SK-N-SH treated with all-trans-retinoic acid at 6 μM for 48 hours (cell line): ENCODE measurements around the gene WWTR1.

ENCODE experiments used
- ATAC-seq: fragments of 200-7000 bp; cut with Tn5 transposase; 3 replicates; pipeline ENCODE4 v1.9.1; 2020; ENCODE audit warnings: mild to moderate bottlenecking, moderate library complexity
- ARNTL ChIP-seq: fragments of 450-650 bp; formaldehyde crosslinking; IDR thresholded peaks from 2 replicates; pipeline ENCODE4 v1.5.0; 2020; ENCODE audit warnings: low read depth, mild to moderate bottlenecking, moderate library complexity, borderline replicate concordance
- BACH2 ChIP-seq: fragments of 250-450 bp; sonication (Bioruptor Pico); IDR thresholded peaks from 2 replicates; pipeline ENCODE4 v1.9.0; 2021; ENCODE audit warnings: mild to moderate bottlenecking, borderline replicate concordance
- CSDC2 ChIP-seq: fragments of 250-450 bp; sonication (Bioruptor Pico); IDR thresholded peaks from 2 replicates; pipeline ENCODE4 v1.5.0; 2020; ENCODE audit warnings: mild to moderate bottlenecking, moderate library complexity
- ESRRG ChIP-seq: fragments of 250-450 bp; sonication (Bioruptor Pico); IDR thresholded peaks from 2 replicates; pipeline ENCODE4 v1.6.1; 2021; ENCODE audit warnings: mild to moderate bottlenecking
- ISL1 ChIP-seq: fragments of 250-450 bp; sonication (Bioruptor Pico); IDR thresholded peaks from 2 replicates; pipeline ENCODE4 v2.1.2; 2022; ENCODE audit warnings: mild to moderate bottlenecking, moderate library complexity
- OSR1 ChIP-seq: fragments of 250-450 bp; sonication (Bioruptor Pico); IDR thresholded peaks from 2 replicates; pipeline ENCODE4 v1.8.0; 2022; ENCODE audit warnings: moderate library complexity, mild to moderate bottlenecking, inconsistent platforms
- PPARA ChIP-seq: fragments of 250-450 bp; sonication (Bioruptor Pico); IDR thresholded peaks from 2 replicates; pipeline ENCODE4 v1.5.0; 2020; ENCODE audit warnings: mild to moderate bottlenecking, borderline replicate concordance
- RARB ChIP-seq: fragments of 250-450 bp; sonication (Bioruptor Pico); IDR thresholded peaks from 2 replicates; pipeline ENCODE4 v1.8.0; 2021; ENCODE audit warnings: mild to moderate bottlenecking, moderate library complexity
- SNAI2 ChIP-seq: fragments of 250-450 bp; sonication (Bioruptor Pico); IDR thresholded peaks from 2 replicates; pipeline ENCODE4 v1.5.0; 2020; ENCODE audit warnings: mild to moderate bottlenecking, moderate library complexity
- TCF4 ChIP-seq: fragments of 250-450 bp; sonication (Bioruptor Pico); IDR thresholded peaks from 2 replicates; pipeline ENCODE4 v1.8.0; 2021; ENCODE audit warnings: mild to moderate bottlenecking, moderate library complexity, borderline replicate concordance
- TOX ChIP-seq: fragments of 250-450 bp; sonication (Bioruptor Pico); IDR thresholded peaks from 2 replicates; pipeline ENCODE4 v1.8.0; 2021; ENCODE audit warnings: mild to moderate bottlenecking, moderate library complexity, borderline replicate concordance
- ZC3H10 ChIP-seq: fragments of 250-450 bp; sonication (Bioruptor Pico); IDR thresholded peaks from 2 replicates; pipeline ENCODE4 v1.5.1; 2021; ENCODE audit warnings: mild to moderate bottlenecking, moderate library complexity
- ZFP3 ChIP-seq: fragments of 250-450 bp; sonication (Bioruptor Pico); IDR thresholded peaks from 2 replicates; pipeline ENCODE4 v1.5.0; 2020; ENCODE audit warnings: mild to moderate bottlenecking, moderate library complexity
- ZFP30 ChIP-seq: fragments of 450-650 bp; formaldehyde crosslinking; IDR thresholded peaks from 2 replicates; pipeline ENCODE4 v1.5.0; 2022; ENCODE audit warnings: mild to moderate bottlenecking, moderate library complexity
- ZNF565 ChIP-seq: fragments of 450-650 bp; formaldehyde crosslinking; conservative IDR thresholded peaks from 2 replicates; pipeline ENCODE4 v1.5.0; 2020; ENCODE audit warnings: low read depth, mild to moderate bottlenecking, moderate library complexity
- ZNF70 ChIP-seq: fragments of 450-650 bp; formaldehyde crosslinking; IDR thresholded peaks from 2 replicates; pipeline ENCODE4 v1.5.0; 2020; ENCODE audit warnings: mild to moderate bottlenecking, moderate library complexity
- ZNF8 ChIP-seq: fragments of 450-650 bp; formaldehyde crosslinking; IDR thresholded peaks from 2 replicates; pipeline ENCODE4 v1.5.0; 2020; ENCODE audit warnings: mild to moderate bottlenecking, moderate library complexity
- TF ChIP-seq, protein P1 (sequence below): fragments of 250-450 bp; sonication (Bioruptor Pico); IDR thresholded peaks from 2 replicates; pipeline ENCODE4 v1.5.1; 2021; ENCODE audit warnings: mild to moderate bottlenecking, moderate library complexity
- TF ChIP-seq, protein P2 (sequence below): fragments of 250-450 bp; sonication (Bioruptor Pico); IDR thresholded peaks from 2 replicates; pipeline ENCODE4 v1.8.0; 2020; ENCODE audit warnings: mild to moderate bottlenecking, moderate library complexity, borderline replicate concordance
- TF ChIP-seq, protein P3 (sequence below): fragments of 250-450 bp; sonication (Bioruptor Pico); IDR thresholded peaks from 2 replicates; pipeline ENCODE4 v1.5.1; 2020; ENCODE audit warnings: low read depth, mild to moderate bottlenecking, moderate library complexity
- TF ChIP-seq, protein P4 (sequence below): fragments of 250-450 bp; sonication (Bioruptor Pico); IDR thresholded peaks from 2 replicates; pipeline ENCODE4 v1.5.0; 2020; ENCODE audit warnings: mild to moderate bottlenecking, moderate library complexity

Gene WWTR1

DNA sequence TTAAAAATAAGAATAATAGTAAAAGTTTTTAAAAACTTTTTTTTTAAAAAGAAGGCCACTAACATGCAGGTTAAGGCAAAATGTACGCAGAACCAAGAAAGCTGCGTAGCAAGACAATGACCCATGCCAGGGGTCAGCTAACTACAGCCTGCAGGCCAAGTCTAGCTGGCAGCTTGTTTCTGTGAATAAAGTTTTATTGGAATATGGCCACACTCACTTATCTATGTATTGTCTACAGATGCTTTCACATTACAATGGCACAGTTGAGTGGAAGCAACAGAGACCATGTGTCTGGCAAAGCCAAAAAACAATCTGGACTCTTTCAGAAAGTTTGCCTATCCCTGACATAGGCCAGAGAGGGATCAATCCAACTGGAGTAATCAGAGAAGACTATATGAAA lies 46.7 kb downstream of the WWTR1 start (continued):
- TF ChIP-seq, protein P1, sequence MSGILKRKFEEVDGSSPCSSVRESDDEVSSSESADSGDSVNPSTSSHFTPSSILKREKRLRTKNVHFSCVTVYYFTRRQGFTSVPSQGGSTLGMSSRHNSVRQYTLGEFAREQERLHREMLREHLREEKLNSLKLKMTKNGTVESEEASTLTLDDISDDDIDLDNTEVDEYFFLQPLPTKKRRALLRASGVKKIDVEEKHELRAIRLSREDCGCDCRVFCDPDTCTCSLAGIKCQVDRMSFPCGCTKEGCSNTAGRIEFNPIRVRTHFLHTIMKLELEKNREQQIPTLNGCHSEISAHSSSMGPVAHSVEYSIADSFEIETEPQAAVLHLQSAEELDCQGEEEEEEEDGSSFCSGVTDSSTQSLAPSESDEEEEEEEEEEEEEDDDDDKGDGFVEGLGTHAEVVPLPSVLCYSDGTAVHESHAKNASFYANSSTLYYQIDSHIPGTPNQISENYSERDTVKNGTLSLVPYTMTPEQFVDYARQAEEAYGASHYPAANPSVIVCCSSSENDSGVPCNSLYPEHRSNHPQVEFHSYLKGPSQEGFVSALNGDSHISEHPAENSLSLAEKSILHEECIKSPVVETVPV: no peak
- no peak for TF ChIP-seq ZNF565 (CRISPR knock-in tag)
- no peak for TF ChIP-seq TCF4
- no peak for TF ChIP-seq ESRRG (CRISPR knock-in tag)
- no peak for TF ChIP-seq ZFP3 (CRISPR knock-in tag)

DNA sequence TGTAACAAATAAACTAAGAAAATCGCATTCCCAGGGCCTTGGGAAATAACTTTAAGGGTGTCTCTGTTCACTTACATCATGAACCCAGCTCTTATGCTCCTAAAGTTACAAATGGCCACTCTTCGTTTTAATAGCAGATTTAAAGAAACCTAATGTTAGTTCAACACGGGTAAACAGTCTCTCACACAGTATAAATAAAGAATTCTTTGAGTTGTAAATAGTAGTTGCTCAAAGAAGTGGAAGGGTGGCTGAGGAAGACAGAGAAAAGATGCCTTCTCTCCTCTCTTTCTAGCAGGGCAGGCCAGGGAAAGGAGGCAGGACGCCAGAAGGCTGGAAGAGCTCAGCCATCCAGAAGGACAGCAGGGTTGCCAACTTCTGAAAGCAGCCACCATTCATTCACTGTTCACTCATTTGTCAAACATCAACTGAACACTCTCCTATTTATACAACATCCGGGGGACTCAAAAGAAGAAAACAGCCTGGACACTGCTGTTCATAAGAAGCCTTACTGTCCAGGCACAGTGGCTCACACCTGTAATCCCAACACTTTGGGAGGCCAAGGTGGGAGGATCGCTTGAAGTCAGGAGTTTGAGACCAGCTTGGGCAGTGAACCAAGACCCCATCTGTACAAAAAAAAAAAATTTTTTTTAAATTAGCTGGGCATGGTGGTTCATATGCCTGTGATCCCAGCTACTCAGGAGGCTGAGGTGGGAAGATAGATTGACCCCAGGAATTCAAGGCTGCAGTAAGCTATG lies 47.3 kb downstream of the WWTR1 start:
- peak; percentile 57; the same call in 2 of the 3 replicates for ATAC-seq
- TF ChIP-seq ZFP3 (CRISPR knock-in tag) (peak; percentile 53; the same call in 1 of the 2 replicates), ESRRG (CRISPR knock-in tag) (no peak)

DNA sequence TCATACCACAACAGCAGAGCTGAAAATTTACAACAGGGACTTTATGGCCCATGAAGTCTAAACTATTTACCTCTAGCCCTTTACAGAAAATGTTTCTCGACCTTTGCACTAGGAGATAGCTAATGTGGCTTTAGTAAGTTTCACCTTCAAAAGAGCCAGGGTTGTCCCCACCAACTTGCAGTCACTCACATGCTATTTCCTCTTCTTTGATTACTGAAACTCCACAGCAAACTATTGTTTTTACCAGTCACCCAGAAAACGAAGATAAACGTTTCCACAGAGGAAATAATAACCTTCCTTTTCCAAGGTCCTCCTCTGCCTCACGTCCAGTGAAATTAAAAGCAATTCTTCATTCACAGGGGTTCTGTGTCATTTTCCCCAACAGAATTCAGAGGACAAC lies 48.2 kb downstream of the WWTR1 start:
- TF ChIP-seq RARB (CRISPR knock-in tag) (no peak), ZNF8 (CRISPR knock-in tag) (no peak), PPARA (CRISPR knock-in tag) (no peak), ZNF565 (CRISPR knock-in tag) (no peak), ISL1 (no peak), ZC3H10 (CRISPR knock-in tag) (no peak), SNAI2 (CRISPR knock-in tag) (no peak), OSR1 (no peak), TOX (no peak), ZFP30 (CRISPR knock-in tag) (no peak), ARNTL (no peak), CSDC2 (CRISPR knock-in tag) (no peak), TCF4 (no peak), BACH2 (CRISPR knock-in tag) (no peak), ZFP3 (CRISPR knock-in tag) (no peak), ZNF70 (no peak)
- TF ChIP-seq, protein P2, sequence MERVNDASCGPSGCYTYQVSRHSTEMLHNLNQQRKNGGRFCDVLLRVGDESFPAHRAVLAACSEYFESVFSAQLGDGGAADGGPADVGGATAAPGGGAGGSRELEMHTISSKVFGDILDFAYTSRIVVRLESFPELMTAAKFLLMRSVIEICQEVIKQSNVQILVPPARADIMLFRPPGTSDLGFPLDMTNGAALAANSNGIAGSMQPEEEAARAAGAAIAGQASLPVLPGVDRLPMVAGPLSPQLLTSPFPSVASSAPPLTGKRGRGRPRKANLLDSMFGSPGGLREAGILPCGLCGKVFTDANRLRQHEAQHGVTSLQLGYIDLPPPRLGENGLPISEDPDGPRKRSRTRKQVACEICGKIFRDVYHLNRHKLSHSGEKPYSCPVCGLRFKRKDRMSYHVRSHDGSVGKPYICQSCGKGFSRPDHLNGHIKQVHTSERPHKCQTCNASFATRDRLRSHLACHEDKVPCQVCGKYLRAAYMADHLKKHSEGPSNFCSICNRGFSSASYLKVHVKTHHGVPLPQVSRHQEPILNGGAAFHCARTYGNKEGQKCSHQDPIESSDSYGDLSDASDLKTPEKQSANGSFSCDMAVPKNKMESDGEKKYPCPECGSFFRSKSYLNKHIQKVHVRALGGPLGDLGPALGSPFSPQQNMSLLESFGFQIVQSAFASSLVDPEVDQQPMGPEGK (CRISPR knock-in tag): no peak
- TF ChIP-seq, protein P3, sequence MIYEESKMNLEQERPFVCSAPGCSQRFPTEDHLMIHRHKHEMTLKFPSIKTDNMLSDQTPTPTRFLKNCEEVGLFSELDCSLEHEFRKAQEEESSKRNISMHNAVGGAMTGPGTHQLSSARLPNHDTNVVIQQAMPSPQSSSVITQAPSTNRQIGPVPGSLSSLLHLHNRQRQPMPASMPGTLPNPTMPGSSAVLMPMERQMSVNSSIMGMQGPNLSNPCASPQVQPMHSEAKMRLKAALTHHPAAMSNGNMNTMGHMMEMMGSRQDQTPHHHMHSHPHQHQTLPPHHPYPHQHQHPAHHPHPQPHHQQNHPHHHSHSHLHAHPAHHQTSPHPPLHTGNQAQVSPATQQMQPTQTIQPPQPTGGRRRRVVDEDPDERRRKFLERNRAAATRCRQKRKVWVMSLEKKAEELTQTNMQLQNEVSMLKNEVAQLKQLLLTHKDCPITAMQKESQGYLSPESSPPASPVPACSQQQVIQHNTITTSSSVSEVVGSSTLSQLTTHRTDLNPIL (CRISPR knock-in tag): no peak
- TF ChIP-seq, protein P1: no peak
- TF ChIP-seq, protein P4, sequence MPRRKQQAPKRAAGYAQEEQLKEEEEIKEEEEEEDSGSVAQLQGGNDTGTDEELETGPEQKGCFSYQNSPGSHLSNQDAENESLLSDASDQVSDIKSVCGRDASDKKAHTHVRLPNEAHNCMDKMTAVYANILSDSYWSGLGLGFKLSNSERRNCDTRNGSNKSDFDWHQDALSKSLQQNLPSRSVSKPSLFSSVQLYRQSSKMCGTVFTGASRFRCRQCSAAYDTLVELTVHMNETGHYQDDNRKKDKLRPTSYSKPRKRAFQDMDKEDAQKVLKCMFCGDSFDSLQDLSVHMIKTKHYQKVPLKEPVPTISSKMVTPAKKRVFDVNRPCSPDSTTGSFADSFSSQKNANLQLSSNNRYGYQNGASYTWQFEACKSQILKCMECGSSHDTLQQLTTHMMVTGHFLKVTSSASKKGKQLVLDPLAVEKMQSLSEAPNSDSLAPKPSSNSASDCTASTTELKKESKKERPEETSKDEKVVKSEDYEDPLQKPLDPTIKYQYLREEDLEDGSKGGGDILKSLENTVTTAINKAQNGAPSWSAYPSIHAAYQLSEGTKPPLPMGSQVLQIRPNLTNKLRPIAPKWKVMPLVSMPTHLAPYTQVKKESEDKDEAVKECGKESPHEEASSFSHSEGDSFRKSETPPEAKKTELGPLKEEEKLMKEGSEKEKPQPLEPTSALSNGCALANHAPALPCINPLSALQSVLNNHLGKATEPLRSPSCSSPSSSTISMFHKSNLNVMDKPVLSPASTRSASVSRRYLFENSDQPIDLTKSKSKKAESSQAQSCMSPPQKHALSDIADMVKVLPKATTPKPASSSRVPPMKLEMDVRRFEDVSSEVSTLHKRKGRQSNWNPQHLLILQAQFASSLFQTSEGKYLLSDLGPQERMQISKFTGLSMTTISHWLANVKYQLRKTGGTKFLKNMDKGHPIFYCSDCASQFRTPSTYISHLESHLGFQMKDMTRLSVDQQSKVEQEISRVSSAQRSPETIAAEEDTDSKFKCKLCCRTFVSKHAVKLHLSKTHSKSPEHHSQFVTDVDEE (CRISPR knock-in tag): no peak
- ATAC-seq: no peak
